Measurements from ENCODE around the gene DNAJC7.

- TF ChIP-seq POLR2AphosphoS5 (IDR thresholded peaks at IDR 0.05; ENCODE audit: low read depth, low read length) (no peak), REST (IDR thresholded peaks at IDR 0.05; ENCODE audit: insufficient read depth in 1 of 2, low read depth in 2 of 2, low read length in 1 of 2) (no peak)
- TF ChIP-seq, protein P1, sequence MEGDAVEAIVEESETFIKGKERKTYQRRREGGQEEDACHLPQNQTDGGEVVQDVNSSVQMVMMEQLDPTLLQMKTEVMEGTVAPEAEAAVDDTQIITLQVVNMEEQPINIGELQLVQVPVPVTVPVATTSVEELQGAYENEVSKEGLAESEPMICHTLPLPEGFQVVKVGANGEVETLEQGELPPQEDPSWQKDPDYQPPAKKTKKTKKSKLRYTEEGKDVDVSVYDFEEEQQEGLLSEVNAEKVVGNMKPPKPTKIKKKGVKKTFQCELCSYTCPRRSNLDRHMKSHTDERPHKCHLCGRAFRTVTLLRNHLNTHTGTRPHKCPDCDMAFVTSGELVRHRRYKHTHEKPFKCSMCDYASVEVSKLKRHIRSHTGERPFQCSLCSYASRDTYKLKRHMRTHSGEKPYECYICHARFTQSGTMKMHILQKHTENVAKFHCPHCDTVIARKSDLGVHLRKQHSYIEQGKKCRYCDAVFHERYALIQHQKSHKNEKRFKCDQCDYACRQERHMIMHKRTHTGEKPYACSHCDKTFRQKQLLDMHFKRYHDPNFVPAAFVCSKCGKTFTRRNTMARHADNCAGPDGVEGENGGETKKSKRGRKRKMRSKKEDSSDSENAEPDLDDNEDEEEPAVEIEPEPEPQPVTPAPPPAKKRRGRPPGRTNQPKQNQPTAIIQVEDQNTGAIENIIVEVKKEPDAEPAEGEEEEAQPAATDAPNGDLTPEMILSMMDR (IDR thresholded peaks at IDR 0.05): no peak
These were observed 22.8 kb upstream of the DNAJC7 start for GRCh38 chr17:42039794-42040763.
